ENCODE results near the gene LAMA3. TPM values are rescaled to one million over a fixed set of nuclear protein-coding genes. Genes with fewer than 3 reads are reported as not detected.

LAMA3 gene
- polyA plus RNA-seq, 1 of the 3 experiments (the other 2 are of a cell fraction) = 3.5 TPM

GRCh38 chr18:23662309-23663263 lies 26.7 kb upstream of the LAMA3 start, which contains the start of gene ANKRD29:
Gene ANKRD29, minus strand, starts transcription at chr18:23662911. Its CDS starts 181 bp downstream, at chr18:23662730.
- H2AFZ ChIP-seq (ENCODE audit: low read depth) = peak within 1 kb of the TSS; percentile 91
- no peaks in the 10 kb centered on the region for H3K36me3 ChIP-seq (replicated peaks in 1 of 2; ENCODE audit: control insufficient read depth in 1 of 2, insufficient read depth in 2 of 2, low read length in 1 of 2)
- peak within 1 kb of the TSS; percentile 89 for H3K4me2 ChIP-seq
- CTCF ChIA-PET = interaction anchor here (0.6 to 2.0 kb wide), 6 partner anchors 9 to 40 kb away, joined by 3 to 6 read pairs (median 3); no protein-coding TSS in a partner anchor
- 10% methylated on average over 23 of the region's 86 CpGs for WGBS (ENCODE audit: low lambda C conversion rate)
- H3K9me2 ChIP-seq = no peaks in the 10 kb centered on the region
- peaks cover 0 to 2% of the 10 kb centered on the region in 2 experiments; a peak in 2 of 4 replicates for H3K4me1 ChIP-seq (ENCODE audit: control insufficient read depth in 1 of 2, insufficient read depth in 2 of 2, low read depth in 1 of 2, low read length in 1 of 2)
- H3K27ac ChIP-seq (ENCODE audit: low read depth in 2 of 2, low read length in 1 of 2) = no peak within 1 kb of the TSS
- no peak for TF ChIP-seq RCOR1 (IDR thresholded peaks at IDR 0.05; ENCODE audit: low read length)
- TF ChIP-seq TEAD4 (IDR thresholded peaks at IDR 0.05; ENCODE audit: borderline replicate concordance, insufficient read depth) = no peak
- TF ChIP-seq RFX5 (IDR thresholded peaks at IDR 0.05; ENCODE audit: low read length) = no peak
- no peak for TF ChIP-seq PBX3 (IDR thresholded peaks at IDR 0.05)
- TF ChIP-seq MEF2A (IDR thresholded peaks at IDR 0.05; ENCODE audit: borderline replicate concordance, low read depth) = no peak
- TF ChIP-seq USF2 (IDR thresholded peaks at IDR 0.05; ENCODE audit: borderline replicate concordance, low read depth, low read length) = no peak
- no peak for TF ChIP-seq FOXJ3 (CRISPR knock-in tag; IDR thresholded peaks at IDR 0.05)
- TF ChIP-seq POLR2AphosphoS5 (IDR thresholded peaks at IDR 0.05; ENCODE audit: low read depth, low read length) = no peak
- no peaks in the 10 kb centered on the region for H3K79me2 ChIP-seq (ENCODE audit: insufficient read depth)
- POLR2A ChIA-PET = no interaction called here
- H3K27me3 ChIP-seq (ENCODE audit: insufficient read depth) = no peaks in the 10 kb centered on the region
- H3K9me3 ChIP-seq = no peaks in the 10 kb centered on the region
- DNase-seq = peak; percentile 88
- peak within 1 kb of the TSS; percentile 53 to 64 for H3K4me3 ChIP-seq (ENCODE audit: low read depth in 2 of 2, low read length in 1 of 2)
- H4K20me1 ChIP-seq (ENCODE audit: insufficient read depth) = no peaks in the 10 kb centered on the region
- H3F3A ChIP-seq (replicated peaks; ENCODE audit: insufficient read depth) = no peaks in the 10 kb centered on the region
- H3K9ac ChIP-seq = peak within 1 kb of the TSS; percentile 52; the same call in 1 of the 2 replicates

GRCh38 chr18:23664674-23665073 lies 24.6 kb upstream of the LAMA3 start:
- TF ChIP-seq JUND (IDR thresholded peaks at IDR 0.05) (no peak), REST (IDR thresholded peaks at IDR 0.05; ENCODE audit: low read depth, low read length) (peak; percentile 77; the same call in 1 of the 2 replicates), TEAD4 (IDR thresholded peaks at IDR 0.05; ENCODE audit: borderline replicate concordance, insufficient read depth) (no peak)
- CTCF ChIA-PET = interaction anchor here (0.9 to 1.6 kb wide), 3 partner anchors 13 to 166 kb away, joined by 3 to 5 read pairs (median 3); no protein-coding TSS in a partner anchor
- H4K20me1 ChIP-seq (ENCODE audit: insufficient read depth) = no peaks in the 10 kb centered on the region
- H2AFZ ChIP-seq (ENCODE audit: low read depth) = no peak overlapping the region
- H3K9ac ChIP-seq = no peak overlapping the region
- peaks cover 0 to 2% of the 10 kb centered on the region in 2 experiments; a peak in 2 of 4 replicates for H3K4me1 ChIP-seq (ENCODE audit: control insufficient read depth in 1 of 2, insufficient read depth in 2 of 2, low read depth in 1 of 2, low read length in 1 of 2)
- H3K9me2 ChIP-seq = no peaks in the 10 kb centered on the region
- H3K27me3 ChIP-seq (ENCODE audit: insufficient read depth) = no peaks in the 10 kb centered on the region; the same call in 1 of the 2 replicates
- no peak overlapping the region for H3K27ac ChIP-seq (ENCODE audit: low read depth in 2 of 2, low read length in 1 of 2)
- POLR2A ChIA-PET = no interaction called here
- H3F3A ChIP-seq (replicated peaks; ENCODE audit: insufficient read depth) = no peaks in the 10 kb centered on the region
- no peak for DNase-seq
- H3K4me3 ChIP-seq (ENCODE audit: low read depth in 2 of 2, low read length in 1 of 2) = no peak overlapping the region
- H3K4me2 ChIP-seq = no peak overlapping the region
- no peaks in the 10 kb centered on the region for H3K79me2 ChIP-seq (ENCODE audit: insufficient read depth)
- H3K9me3 ChIP-seq = no peaks in the 10 kb centered on the region
- no peaks in the 10 kb centered on the region for H3K36me3 ChIP-seq (replicated peaks in 1 of 2; ENCODE audit: control insufficient read depth in 1 of 2, insufficient read depth in 2 of 2, low read length in 1 of 2)
- 91% methylated on average over 6 of the region's 6 CpGs for WGBS (ENCODE audit: low lambda C conversion rate)

Data from SK-N-SH (cell line).